BE2C (cell line): ENCODE measurements around the gene SORCS3.

Experiments used
- DNase-seq: peaks from one replicate; pipeline ENCODE4 v3.0.0-alpha.2; 2020
- H3K27me3 ChIP-seq: fragments of 250-450 bp; sonication (Bioruptor Pico); 2 replicates; pipeline ENCODE4 v1.5.1; 2020; ENCODE audit warnings: mild to moderate bottlenecking
- H3K36me3 ChIP-seq: fragments of 250-450 bp; sonication (Bioruptor Pico); 2 replicates; pipeline ENCODE4 v1.5.1; 2020; ENCODE audit warnings: mild to moderate bottlenecking
- H3K4me1 ChIP-seq: fragments of 250-450 bp; sonication (Bioruptor Pico); 2 replicates; pipeline ENCODE4 v1.5.1; 2020
- H3K4me3 ChIP-seq: 2 replicates; pipeline ENCODE4 v1.5.1; 2011; ENCODE audit warnings: low read depth, low read length
- H3K9me3 ChIP-seq: fragments of 250-450 bp; sonication (Bioruptor Pico); 2 replicates; pipeline ENCODE4 v1.5.1; 2020
- CTCF ChIP-seq: IDR thresholded peaks from 2 replicates; pipeline ENCODE4 v1.5.1; 2012; ENCODE audit warnings: mild to moderate bottlenecking, low read depth, low read length

SORCS3 gene

GRCh38 chr10:105274556-105275070, 633.5 kb downstream of the SORCS3 start:
- H3K9me3 ChIP-seq = no peaks in the 10 kb centered on the region

GRCh38 chr10:105278439-105278838, 637.3 kb downstream of the SORCS3 start:
- DNase-seq = no peak
- H3K4me1 ChIP-seq = no peaks in the 10 kb centered on the region
- no peaks in the 10 kb centered on the region for H3K9me3 ChIP-seq
- no peaks in the 10 kb centered on the region for H3K27me3 ChIP-seq
- TF ChIP-seq CTCF = no peak
- no peaks in the 10 kb centered on the region for H3K36me3 ChIP-seq
- no peak overlapping the region for H3K4me3 ChIP-seq

More at GRCh38 chr10:105274556-105275070, 633.5 kb downstream of the SORCS3 start:
- H3K27me3 ChIP-seq = no peaks in the 10 kb centered on the region
- TF ChIP-seq CTCF = no peak
- H3K4me3 ChIP-seq = no peak overlapping the region
- no peaks in the 10 kb centered on the region for H3K36me3 ChIP-seq
- no peak for DNase-seq
- no peaks in the 10 kb centered on the region for H3K4me1 ChIP-seq

- Histone ChIP-seq H3K4me1 (no peaks in the 10 kb centered on the region), H3K27me3 (no peaks in the 10 kb centered on the region), H3K4me3 (no peak overlapping the region), H3K9me3 (no peaks in the 10 kb centered on the region), H3K36me3 (no peaks in the 10 kb centered on the region)
- TF ChIP-seq CTCF = no peak
- no peak for DNase-seq
Measured at GRCh38 chr10:105279101-105279500, 638.0 kb downstream of the SORCS3 start.

GRCh38 chr10:105280895-105281294, 639.8 kb downstream of the SORCS3 start:
- no peaks in the 10 kb centered on the region for H3K9me3 ChIP-seq
- no peaks in the 10 kb centered on the region for H3K36me3 ChIP-seq
- H3K4me3 ChIP-seq = no peak overlapping the region
- TF ChIP-seq CTCF = no peak
- DNase-seq = no peak
- no peaks in the 10 kb centered on the region for H3K4me1 ChIP-seq
- no peaks in the 10 kb centered on the region for H3K27me3 ChIP-seq

GRCh38 chr10:105284476-105285215, 643.6 kb downstream of the SORCS3 start:
- no peaks in the 10 kb centered on the region for H3K36me3 ChIP-seq
- no peaks in the 10 kb centered on the region for H3K9me3 ChIP-seq
- no peaks in the 10 kb centered on the region for H3K4me1 ChIP-seq
- H3K27me3 ChIP-seq = no peaks in the 10 kb centered on the region
- no peak for DNase-seq
- no peak overlapping the region for H3K4me3 ChIP-seq
- TF ChIP-seq CTCF = no peak

- DNase-seq = no peak
- no peaks in the 10 kb centered on the region for H3K4me1 ChIP-seq
- H3K36me3 ChIP-seq = no peaks in the 10 kb centered on the region
- H3K27me3 ChIP-seq = no peaks in the 10 kb centered on the region
- no peaks in the 10 kb centered on the region for H3K9me3 ChIP-seq
- no peak overlapping the region for H3K4me3 ChIP-seq
- TF ChIP-seq CTCF = no peak
Measured at GRCh38 chr10:105288026-105288425, 646.9 kb downstream of the SORCS3 start.
